Gastrocnemius medialis (tissue), 4 donors: Measurements from ENCODE around the gene MFSD6. TPM values are rescaled to one million over a fixed set of nuclear protein-coding genes. Genes with fewer than 3 reads are reported as not detected.

Experiments
- ATAC-seq, 2 donors: fragments of 150-250 bp; one replicate each; pipeline ENCODE4 v1.9.1; 2016
- DNase-seq, 2 donors: peaks; one replicate each; pipeline ENCODE4 v3.0.0-alpha.2; 2019
- H3K27ac ChIP-seq, 4 donors: fragments of 200-600 bp; sonication (generic); 1 replicate in 1 of 4; 2 replicates in 3 of 4; pipeline ENCODE4 v1.5.1; 2016 to 2018; ENCODE audit warnings: mild to moderate bottlenecking in 2 of 4, moderate library complexity in 1 of 4
- H3K27me3 ChIP-seq, 3 donors: fragments of 200-600 bp; sonication (generic) in 2 of 3; 1 replicate in 1 of 3; 2 replicates in 2 of 3; pipeline versions ENCODE4 v1.5.1 to v1.6.0; 2016 to 2019; ENCODE audit warnings: mild to moderate bottlenecking in 1 of 3, moderate library complexity in 1 of 3
- H3K36me3 ChIP-seq, 2 donors: fragments of 200-600 bp; sonication (generic) in 1 of 2; one replicate each; pipeline ENCODE4 v1.5.1; 2017 to 2018
- H3K4me1 ChIP-seq, 2 donors: fragments of 200-600 bp; sonication (generic) in 1 of 2; one replicate each; pipeline ENCODE4 v1.5.1; 2016 to 2017; ENCODE audit warnings: mild to moderate bottlenecking in 2 of 2
- H3K4me3 ChIP-seq, 4 donors: fragments of 200-600 bp; sonication (generic) in 3 of 4; 1 replicate in 1 of 4; 2 replicates in 3 of 4; pipeline ENCODE4 v1.5.1; 2016 to 2019; ENCODE audit warnings: mild to moderate bottlenecking in 2 of 4
- H3K9me3 ChIP-seq, 3 donors: fragments of 200-600 bp; sonication (generic) in 2 of 3; 1 replicate in 1 of 3; 2 replicates in 2 of 3; pipeline ENCODE4 v1.5.1; 2016 to 2019
- CTCF ChIP-seq, 5 experiments: fragments of 450-650 bp in 3 of 5; fragments of 200-600 bp in 2 of 5; sonication (generic) in 2 of 5; IDR thresholded peaks in 4 of 5; conservative IDR thresholded peaks in 1 of 5; 1 replicate in 4 of 5; 2 replicates in 1 of 5; pipeline ENCODE4 v1.5.1; 2016 to 2019; ENCODE audit warnings: antibody characterized with exemption in 5 of 5, mild to moderate bottlenecking in 3 of 5, moderate library complexity in 3 of 5
- POLR2A ChIP-seq, 2 donors: fragments of 450-650 bp; IDR thresholded peaks; one replicate each; pipeline ENCODE4 v1.6.1; 2017; ENCODE audit warnings: antibody characterized with exemption in 2 of 2, mild to moderate bottlenecking in 2 of 2, moderate library complexity in 2 of 2
- in situ Hi-C, 4 donors: fragments of 200-750 bp; cut with MboI; loops; one replicate each; pipeline versions ENCODE4 v1.15.0 to v1.8.0; 2017; ENCODE audit warnings: low sequenced_read_pairs in 4 of 4
- intact Hi-C: fragments of 100-400 bp; cut with DNase I; formaldehyde crosslinking; loops from one replicate; pipeline ENCODE4 v1.15.1; 2023; ENCODE audit warnings: low total_unique reads
- total RNA-seq, 4 donors: library from RNA; depleted of rRNA; stranded (reverse); fragments of >200 nt; gene quantifications; one replicate each; pipeline versions ENCODE4 v1.1.0 to v1.2.3, GENCODE V29; 2016

Gene MFSD6
- total RNA-seq, 4 donors from 2014 or later: 9.3 to 20.3 (median 12.5) TPM

- DNase-seq (no peak), ATAC-seq (no peak)
- Histone ChIP-seq H3K27ac (no peak overlapping the region), H3K4me1 (no peaks in the 10 kb centered on the region), H3K27me3 (no peaks in the 10 kb centered on the region), H3K4me3 (no peak overlapping the region), H3K36me3 (no peaks in the 10 kb centered on the region), H3K9me3 (no peaks in the 10 kb centered on the region)
- in situ Hi-C loops (no loop called here), intact Hi-C loops (no loop called here)
- TF ChIP-seq CTCF (IDR thresholded peaks at IDR 0.05 in 4 of 5, conservative IDR thresholded peaks at IDR 0.05 in 1 of 5) (no peak), POLR2A (IDR thresholded peaks at IDR 0.05) (no peak)
Measured at GRCh38 chr2:190387422-190387821, 20.7 kb upstream of the MFSD6 start.

GRCh38 chr2:190396271-190396670, 11.9 kb upstream of the MFSD6 start:
- in situ Hi-C loops: no loop called here
- TF ChIP-seq CTCF (IDR thresholded peaks at IDR 0.05 in 4 of 5, conservative IDR thresholded peaks at IDR 0.05 in 1 of 5): no peak
- no peak for TF ChIP-seq POLR2A (IDR thresholded peaks at IDR 0.05)
- intact Hi-C loops: no loop called here
- Histone ChIP-seq H3K36me3 (no peaks in the 10 kb centered on the region), H3K27me3 (no peaks in the 10 kb centered on the region), H3K27ac (no peak overlapping the region), H3K4me3 (no peak overlapping the region), H3K9me3 (no peaks in the 10 kb centered on the region), H3K4me1 (no peaks in the 10 kb centered on the region)
- no peak for ATAC-seq
- DNase-seq: no peak

- in situ Hi-C loops (no loop called here), intact Hi-C loops (no loop called here)
- Histone ChIP-seq H3K4me1 (peaks cover 4 to 7% of the 10 kb centered on the region in 2 donors), H3K4me3 (no peak overlapping the region), H3K36me3 (no peaks in the 10 kb centered on the region), H3K9me3 (no peaks in the 10 kb centered on the region), H3K27me3 (no peaks in the 10 kb centered on the region), H3K27ac (no peak overlapping the region)
- TF ChIP-seq CTCF (IDR thresholded peaks at IDR 0.05 in 4 of 5, conservative IDR thresholded peaks at IDR 0.05 in 1 of 5) (no peak), POLR2A (IDR thresholded peaks at IDR 0.05) (no peak)
- DNase-seq (no peak), ATAC-seq (no peak)
Measured at GRCh38 chr2:190402986-190403603, 5.1 kb upstream of the MFSD6 start.

GRCh38 chr2:190404487-190404886, 3.7 kb upstream of the MFSD6 start:
- no peak for ATAC-seq
- intact Hi-C loops: no loop called here

More at GRCh38 chr2:190404487-190404886, 3.7 kb upstream of the MFSD6 start:
- no peaks in the 10 kb centered on the region for H3K27me3 ChIP-seq
- H3K4me1 ChIP-seq: peaks cover 7 to 8% of the 10 kb centered on the region in 2 donors
- H3K36me3 ChIP-seq: no peaks in the 10 kb centered on the region
- H3K27ac ChIP-seq: no peak overlapping the region
- in situ Hi-C loops: no loop called here
- no peaks in the 10 kb centered on the region for H3K9me3 ChIP-seq
- H3K4me3 ChIP-seq: no peak overlapping the region
- TF ChIP-seq POLR2A (IDR thresholded peaks at IDR 0.05) (no peak), CTCF (IDR thresholded peaks at IDR 0.05 in 4 of 5, conservative IDR thresholded peaks at IDR 0.05 in 1 of 5) (no peak)
- DNase-seq: no peak
